Activated T-helper 1 cell treated with anti-CD3 and anti-CD28 coated beads, Interleukin-12 subunit alpha, Interleukin-12 subunit beta, Interleukin-2, Interleukin-4 antibody, amounts not matched to agents 30 ng/mL and 10 ng/mL and 1 ng/mL, durations not matched to agents 14 hours and 24 hours and 36 hours (primary cell): Measurements from ENCODE around the gene LCNL1. TPM values are rescaled to one million over a fixed set of nuclear protein-coding genes. Genes with fewer than 3 reads are reported as not detected.

Experiments
- DNase-seq: peaks from one replicate; pipeline ENCODE4 v3.0.0; 2021; ENCODE audit warnings: low spot score
- H3K27ac Mint-ChIP-seq: one replicate; pipeline ENCODE4 v1.8.0; 2021; ENCODE audit warnings: mild to moderate bottlenecking, mixed read lengths
- H3K27me3 Mint-ChIP-seq: one replicate; pipeline ENCODE4 v1.8.0; 2022; ENCODE audit warnings: mild to moderate bottlenecking, moderate library complexity, mixed read lengths; ENCODE audit not compliant: insufficient read depth
- H3K36me3 Mint-ChIP-seq: one replicate; pipeline ENCODE4 v1.8.0; 2021; ENCODE audit warnings: low read depth, mixed read lengths
- H3K4me1 Mint-ChIP-seq: one replicate; pipeline ENCODE4 v1.8.0; 2021; ENCODE audit warnings: low read depth, mixed read lengths
- H3K4me3 Mint-ChIP-seq: one replicate; pipeline ENCODE4 v1.8.0; 2021; ENCODE audit warnings: mild to moderate bottlenecking, moderate library complexity, mixed read lengths
- H3K9me3 Mint-ChIP-seq: one replicate; pipeline ENCODE4 v1.8.0; 2021; ENCODE audit warnings: mixed read lengths
- intact Hi-C: fragments of 100-400 bp; cut with micrococcal nuclease; formaldehyde crosslinking; loops from one replicate; pipeline ENCODE4 v1.15.1; 2024
- total RNA-seq: library from RNA; stranded (reverse); gene quantifications from 2 replicates; pipeline ENCODE4 v1.2.3, GENCODE V29; 2022

Gene LCNL1
- total RNA-seq, 1 donor from 2014 or later: not detected

DNA sequence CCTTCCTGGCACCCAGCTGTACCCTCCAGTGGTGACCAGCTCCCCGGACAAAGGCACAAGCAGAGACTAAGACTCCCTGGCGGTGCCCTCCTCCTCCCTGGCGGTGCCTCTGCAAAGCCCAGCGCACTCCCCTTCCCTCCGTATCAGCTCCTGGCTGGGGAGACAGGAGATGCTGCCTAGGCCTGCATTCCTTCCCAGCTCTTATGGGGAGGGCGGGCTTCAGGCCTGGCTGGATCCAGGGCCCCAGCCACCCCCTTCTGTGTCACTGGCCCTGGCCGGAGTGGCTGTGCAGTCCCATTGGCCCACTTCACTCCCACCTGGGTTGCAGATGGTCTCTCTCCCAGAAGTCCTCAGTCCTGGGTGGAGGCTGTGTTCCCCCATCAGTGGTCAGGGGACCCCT is 24.3 kb upstream of the LCNL1 start:
- Mint-ChIP-seq H3K4me3 (no peak overlapping the region), H3K4me1 (no peaks in the 10 kb centered on the region), H3K27ac (no peak overlapping the region), H3K27me3 (no peaks in the 10 kb centered on the region), H3K36me3 (no peaks in the 10 kb centered on the region), H3K9me3 (peaks cover 9% of the 10 kb centered on the region)
- intact Hi-C loops: no loop called here
- DNase-seq: no peak

DNA sequence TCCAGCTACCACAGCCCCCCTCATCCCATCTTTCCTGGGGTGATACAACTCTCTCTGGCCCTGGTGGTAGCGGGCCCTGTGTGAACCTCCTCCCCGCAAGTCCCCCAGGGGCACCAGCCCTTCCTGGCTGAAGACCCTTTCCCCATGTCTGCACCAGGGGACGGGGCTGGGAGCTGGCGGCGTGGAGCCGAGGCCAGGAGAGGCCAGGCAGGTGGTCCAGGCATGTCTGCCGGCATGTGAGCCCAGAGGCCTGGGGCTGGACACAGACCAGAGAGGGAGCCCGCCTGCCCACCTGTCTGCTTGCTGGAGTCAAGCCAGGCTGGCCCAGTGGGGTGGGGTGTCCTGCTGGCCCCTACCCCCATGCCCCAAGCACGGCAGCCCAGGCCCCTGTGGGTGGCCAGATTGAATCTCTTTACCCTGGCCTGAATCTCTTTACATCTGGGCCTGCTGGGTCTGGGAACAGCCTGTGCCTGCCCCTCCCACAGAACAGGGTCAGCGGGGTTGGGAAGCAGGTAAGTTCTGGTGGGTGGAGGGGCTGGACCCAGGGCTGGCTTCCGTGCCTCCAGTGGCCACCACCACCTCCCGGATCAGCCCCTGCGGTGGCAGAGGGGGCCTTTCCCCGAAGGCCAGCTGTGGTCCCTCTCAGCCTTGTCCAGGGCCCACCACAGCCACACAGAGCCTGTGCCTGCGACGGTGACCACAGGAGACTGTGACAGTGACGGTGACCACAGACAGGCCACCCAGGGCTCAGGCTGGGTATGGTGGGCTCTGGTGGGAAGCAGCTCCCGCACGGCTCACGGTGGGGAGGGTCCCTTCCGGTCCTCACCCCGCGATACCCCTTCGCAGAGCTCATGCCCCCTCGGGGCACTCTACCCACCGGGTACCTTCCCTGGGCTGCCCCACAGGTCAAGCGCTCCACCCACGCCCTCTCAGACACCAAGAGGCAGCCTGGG is 23.6 kb upstream of the LCNL1 start:
- H3K27ac Mint-ChIP-seq: no peak overlapping the region
- peaks cover 9% of the 10 kb centered on the region for H3K9me3 Mint-ChIP-seq
- DNase-seq: no peak
- no peaks in the 10 kb centered on the region for H3K36me3 Mint-ChIP-seq
- no peaks in the 10 kb centered on the region for H3K4me1 Mint-ChIP-seq
- no peaks in the 10 kb centered on the region for H3K27me3 Mint-ChIP-seq
- intact Hi-C loops: no loop called here
- no peak overlapping the region for H3K4me3 Mint-ChIP-seq

DNA sequence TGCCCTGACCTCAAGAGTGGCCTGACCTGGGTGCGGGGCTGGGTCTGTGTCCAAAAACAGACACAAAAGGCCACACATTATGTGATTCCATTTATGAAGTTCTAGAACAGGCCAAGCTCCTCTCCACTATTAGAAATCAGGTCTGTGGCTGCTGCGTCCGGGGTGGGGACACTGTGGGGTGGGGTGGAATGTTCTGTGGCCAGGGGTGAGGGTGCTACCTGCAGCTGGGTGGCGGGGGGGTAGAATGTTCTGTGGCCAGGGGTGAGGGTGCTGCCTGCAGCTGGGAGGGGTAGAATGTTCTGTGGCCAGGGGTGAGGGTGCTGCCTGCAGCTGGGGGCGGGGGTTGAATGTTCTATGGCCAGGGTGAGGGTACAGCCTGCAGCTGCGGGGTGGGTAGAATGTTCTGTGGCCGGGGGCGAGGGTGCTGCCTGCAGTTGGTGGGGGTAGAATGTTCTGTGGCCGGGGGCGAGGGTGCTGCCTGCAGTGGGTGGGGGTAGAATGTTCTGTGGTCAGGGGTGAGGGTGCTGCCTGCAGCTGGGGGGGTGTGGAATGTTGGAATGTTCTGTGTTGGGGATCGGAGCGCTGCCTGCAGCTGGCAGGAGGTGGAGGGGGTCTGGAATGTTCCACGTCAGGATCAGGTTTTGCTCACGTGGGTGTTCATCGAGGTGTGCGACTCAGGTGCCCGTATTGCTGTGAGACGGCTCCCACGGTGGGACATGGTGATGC is 22.4 kb upstream of the LCNL1 start:
- no peak overlapping the region for H3K4me3 Mint-ChIP-seq
- intact Hi-C loops: no loop called here

DNA sequence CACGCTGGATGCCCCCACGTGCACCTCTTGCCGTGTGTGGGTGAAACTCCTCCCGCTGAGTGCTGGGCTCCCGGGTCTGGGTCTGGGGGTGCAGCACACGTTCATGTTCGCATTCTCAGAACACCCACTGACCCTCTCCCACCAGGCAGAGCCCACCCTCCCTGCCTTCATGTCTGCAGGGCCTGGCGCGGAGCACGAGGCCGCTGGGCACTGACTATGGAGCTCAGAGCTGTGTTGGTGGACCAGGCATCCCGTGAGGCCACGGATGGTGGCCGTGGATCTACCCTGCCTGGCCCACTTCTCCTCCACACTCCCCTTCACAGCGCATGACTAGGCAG is 21.9 kb upstream of the LCNL1 start:
- H3K4me3 Mint-ChIP-seq: no peak overlapping the region
- no peaks in the 10 kb centered on the region for H3K27me3 Mint-ChIP-seq
- H3K27ac Mint-ChIP-seq: no peak overlapping the region
- peaks cover 9% of the 10 kb centered on the region for H3K9me3 Mint-ChIP-seq
- no peaks in the 10 kb centered on the region for H3K36me3 Mint-ChIP-seq
- intact Hi-C loops: no loop called here
- H3K4me1 Mint-ChIP-seq: peaks cover 9% of the 10 kb centered on the region
- DNase-seq: no peak

More for the DNA sequence above, 22.4 kb upstream of the LCNL1 start:
- H3K27me3 Mint-ChIP-seq: no peaks in the 10 kb centered on the region
- H3K27ac Mint-ChIP-seq: no peak overlapping the region
- peaks cover 4% of the 10 kb centered on the region for H3K4me1 Mint-ChIP-seq
- DNase-seq: no peak
- H3K9me3 Mint-ChIP-seq: peaks cover 9% of the 10 kb centered on the region
- no peaks in the 10 kb centered on the region for H3K36me3 Mint-ChIP-seq

DNA sequence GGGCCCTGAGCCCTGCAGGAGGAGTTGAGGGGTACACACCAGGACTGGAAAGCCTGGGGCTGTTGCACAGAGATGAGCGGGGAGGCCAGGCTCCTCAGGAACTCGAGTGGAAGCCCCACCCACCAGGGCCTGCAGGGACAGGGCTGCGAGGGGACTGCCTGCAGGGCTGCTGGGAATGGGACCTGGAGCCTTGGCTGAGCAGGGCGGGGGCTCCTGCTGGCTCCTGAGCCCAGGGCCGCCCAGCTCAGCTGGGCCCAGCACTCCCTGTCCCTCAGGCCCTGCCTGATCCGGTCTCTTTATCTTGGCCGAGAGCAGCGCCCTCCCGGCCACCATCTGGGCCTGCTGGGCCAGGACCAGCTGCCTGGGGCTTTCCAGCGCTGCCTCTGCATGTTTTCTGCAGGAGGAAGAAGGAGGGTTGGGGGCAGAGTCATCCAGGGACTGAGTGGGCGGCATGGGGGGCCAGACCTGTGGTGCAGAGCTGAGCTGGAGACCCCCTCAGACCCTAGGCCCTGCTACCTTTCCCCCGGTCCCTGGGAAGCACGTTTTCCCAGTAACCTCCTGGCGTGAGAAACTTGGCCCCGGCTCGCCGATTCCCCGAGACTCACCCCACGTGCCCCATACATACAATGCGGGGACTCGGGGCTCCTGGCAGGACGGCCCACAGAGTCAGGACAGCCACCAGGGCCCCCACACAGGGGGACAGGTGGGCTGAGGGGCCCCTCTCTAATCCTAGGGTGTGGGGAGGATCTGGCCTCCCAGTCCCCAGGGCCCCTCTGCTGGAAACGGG is 21.3 kb upstream of the LCNL1 start:
- peaks cover 5% of the 10 kb centered on the region for H3K9me3 Mint-ChIP-seq
- H3K4me3 Mint-ChIP-seq: no peak overlapping the region
- H3K27ac Mint-ChIP-seq: no peak overlapping the region
- DNase-seq: no peak
- no peaks in the 10 kb centered on the region for H3K36me3 Mint-ChIP-seq
- intact Hi-C loops: no loop called here
- H3K4me1 Mint-ChIP-seq: peaks cover 14% of the 10 kb centered on the region
- no peaks in the 10 kb centered on the region for H3K27me3 Mint-ChIP-seq

DNA sequence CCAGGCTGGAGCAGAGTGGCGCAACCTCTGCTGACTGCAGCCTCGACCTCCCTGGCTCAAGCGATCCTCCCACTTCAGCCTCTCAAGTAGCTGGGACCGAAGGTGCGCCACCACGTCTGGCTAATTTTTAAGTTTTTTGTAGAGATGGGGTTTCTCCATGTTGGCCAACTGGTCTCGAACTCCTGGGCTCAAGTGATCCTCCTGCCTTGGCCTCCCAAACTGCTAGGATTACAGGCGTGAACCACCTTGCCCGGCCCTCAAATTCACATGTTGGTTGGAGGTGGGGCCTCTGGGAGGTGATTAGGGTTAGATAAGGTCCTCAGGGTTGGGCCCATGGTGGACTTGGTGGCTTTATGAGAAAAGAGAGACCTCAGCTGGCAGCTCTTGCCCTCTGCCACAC is 20.6 kb upstream of the LCNL1 start:
- Mint-ChIP-seq H3K9me3 (no peaks in the 10 kb centered on the region), H3K27me3 (peaks cover 3% of the 10 kb centered on the region), H3K4me3 (no peak overlapping the region), H3K4me1 (peaks cover 15% of the 10 kb centered on the region), H3K36me3 (no peaks in the 10 kb centered on the region), H3K27ac (no peak overlapping the region)
- intact Hi-C loops: no loop called here
- DNase-seq: no peak

DNA sequence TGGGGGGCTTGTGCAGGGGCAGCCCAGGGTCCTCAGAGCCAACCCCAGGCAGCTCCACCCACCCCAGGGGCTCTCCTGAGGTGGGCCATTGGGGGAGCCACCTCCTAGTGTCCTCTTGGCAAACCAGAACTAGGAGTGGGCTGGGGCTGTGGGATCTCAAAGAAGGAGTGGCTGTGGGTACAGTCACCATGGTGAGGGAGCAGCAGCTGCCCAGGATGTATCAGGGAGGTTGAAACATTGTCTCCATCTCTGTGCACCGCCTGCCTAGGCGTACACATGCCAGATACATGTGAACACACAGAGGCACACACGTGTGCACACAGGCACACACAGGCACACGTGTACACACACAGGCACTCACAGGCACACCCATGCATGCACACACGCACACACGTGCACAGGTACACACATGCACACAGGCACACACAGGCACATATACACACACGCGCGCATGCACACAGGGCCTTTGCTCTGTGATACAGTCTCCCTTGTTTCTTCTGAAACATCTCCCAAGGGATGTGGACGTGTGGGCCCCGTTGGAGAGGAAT is 20.0 kb upstream of the LCNL1 start:
- peaks cover 5% of the 10 kb centered on the region for H3K27me3 Mint-ChIP-seq
- intact Hi-C loops: no loop called here
- H3K36me3 Mint-ChIP-seq: no peaks in the 10 kb centered on the region
- H3K4me3 Mint-ChIP-seq: no peak overlapping the region
- H3K9me3 Mint-ChIP-seq: no peaks in the 10 kb centered on the region
- DNase-seq: no peak
- H3K4me1 Mint-ChIP-seq: peaks cover 15% of the 10 kb centered on the region
- H3K27ac Mint-ChIP-seq: no peak overlapping the region

DNA sequence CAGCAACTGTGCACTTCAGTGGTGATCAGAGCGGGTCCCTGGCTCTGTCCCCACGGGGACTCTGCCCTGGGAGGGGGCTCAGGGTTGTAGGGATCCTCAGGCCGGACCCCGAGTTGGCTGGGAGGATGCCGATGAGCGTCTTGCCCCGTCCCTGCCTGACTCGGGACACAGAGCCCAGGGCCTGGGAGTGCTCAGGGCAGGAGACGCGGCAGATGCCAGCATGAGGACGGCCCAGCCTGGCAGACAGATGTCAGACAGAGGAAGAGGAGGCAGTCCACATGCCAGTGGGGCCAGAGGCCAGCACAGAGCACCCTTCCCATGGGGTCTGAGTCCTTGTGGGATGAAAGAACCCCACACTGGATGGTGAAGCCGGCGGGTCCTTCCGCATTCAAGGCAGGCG is 19.5 kb upstream of the LCNL1 start:
- Mint-ChIP-seq H3K27ac (no peak overlapping the region), H3K36me3 (no peaks in the 10 kb centered on the region), H3K4me1 (peaks cover 15% of the 10 kb centered on the region), H3K9me3 (no peaks in the 10 kb centered on the region), H3K4me3 (no peak overlapping the region), H3K27me3 (peaks cover 5% of the 10 kb centered on the region)
- DNase-seq: no peak
- intact Hi-C loops: no loop called here

DNA sequence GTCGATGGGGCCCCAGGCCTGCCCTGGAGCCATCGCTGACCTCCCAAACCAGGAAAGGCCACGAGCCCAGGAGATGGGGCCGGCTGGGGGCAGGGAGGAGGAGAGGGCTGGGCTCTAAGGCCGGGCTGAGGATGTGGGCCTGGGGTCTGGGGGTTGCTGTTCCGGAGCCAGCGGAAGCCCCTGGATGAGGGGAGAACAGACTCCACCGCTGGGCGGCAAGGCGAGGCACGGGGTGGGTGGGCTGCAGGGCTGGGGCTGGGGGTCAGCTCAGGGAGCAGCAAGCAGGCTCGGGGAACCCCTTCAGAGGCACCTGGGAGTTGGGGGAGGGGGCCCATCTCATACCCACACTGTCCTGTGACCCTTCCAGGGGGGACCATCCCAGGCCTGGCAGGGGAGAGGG is 19.0 kb upstream of the LCNL1 start:
- DNase-seq: no peak
- Mint-ChIP-seq H3K36me3 (no peaks in the 10 kb centered on the region), H3K9me3 (no peaks in the 10 kb centered on the region), H3K4me1 (peaks cover 15% of the 10 kb centered on the region), H3K27ac (no peak overlapping the region), H3K4me3 (no peak overlapping the region), H3K27me3 (peaks cover 5% of the 10 kb centered on the region)
- intact Hi-C loops: no loop called here

DNA sequence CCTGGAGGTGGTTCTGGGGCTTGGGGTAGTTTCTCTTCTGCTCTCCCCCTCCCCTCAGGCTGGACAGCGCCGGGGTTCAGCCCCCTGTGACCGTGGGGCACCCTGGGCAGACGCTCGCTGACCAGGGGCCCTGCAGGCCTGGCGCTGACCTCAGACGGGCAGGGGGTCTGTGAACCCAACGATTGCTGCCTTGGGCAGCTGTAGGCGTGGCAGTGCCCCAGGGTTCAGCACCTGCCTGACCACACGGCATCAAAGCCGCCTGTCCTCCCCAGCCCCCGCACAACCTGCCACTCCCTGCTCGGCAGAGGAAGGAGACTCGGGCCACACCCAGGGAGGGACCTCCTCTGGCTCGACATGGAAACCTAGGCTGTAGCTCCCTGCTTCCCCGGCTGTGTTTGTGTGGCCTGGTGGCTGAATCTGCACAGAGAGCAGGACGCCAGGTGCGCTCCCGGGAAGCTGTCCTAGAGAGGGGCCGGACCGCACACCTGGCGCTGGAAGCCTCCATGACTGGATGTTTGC is 18.6 kb upstream of the LCNL1 start:
- peaks cover 15% of the 10 kb centered on the region for H3K4me1 Mint-ChIP-seq
- no peak overlapping the region for H3K27ac Mint-ChIP-seq
- no peak for DNase-seq
- H3K4me3 Mint-ChIP-seq: no peak overlapping the region
- intact Hi-C loops: no loop called here
- no peaks in the 10 kb centered on the region for H3K9me3 Mint-ChIP-seq
- no peaks in the 10 kb centered on the region for H3K36me3 Mint-ChIP-seq
- peaks cover 5% of the 10 kb centered on the region for H3K27me3 Mint-ChIP-seq

DNA sequence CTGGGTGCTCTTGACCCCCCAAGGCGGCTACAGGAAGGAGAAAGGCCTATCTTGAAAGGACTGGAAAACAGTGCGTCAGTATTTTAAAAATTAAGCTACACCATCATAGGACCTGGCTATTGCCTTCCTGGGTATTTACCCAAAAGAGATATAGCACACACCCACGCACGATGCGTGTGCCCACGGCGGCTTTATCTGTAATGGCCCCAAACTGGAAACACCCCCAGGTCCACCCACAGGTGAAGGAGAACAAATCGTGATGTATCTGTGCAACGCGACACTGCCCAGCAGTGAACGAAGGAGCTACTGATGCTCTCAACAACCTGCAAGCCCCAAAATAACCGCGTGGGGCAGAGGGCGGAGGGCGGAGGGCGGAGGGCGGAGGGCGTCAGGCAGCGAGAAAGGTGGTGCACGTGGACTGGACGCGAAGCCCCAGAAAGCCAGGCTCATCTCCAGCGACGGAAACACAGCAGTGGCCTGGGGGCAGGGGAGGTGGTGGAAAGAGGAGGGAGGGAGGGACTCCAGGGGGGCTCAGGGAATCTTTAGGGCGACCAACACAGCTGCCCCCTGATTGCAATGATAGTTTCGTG is 17.9 kb upstream of the LCNL1 start:
- Mint-ChIP-seq H3K9me3 (no peaks in the 10 kb centered on the region), H3K36me3 (no peaks in the 10 kb centered on the region), H3K4me1 (peaks cover 15% of the 10 kb centered on the region), H3K27me3 (peaks cover 5% of the 10 kb centered on the region), H3K27ac (no peak overlapping the region), H3K4me3 (no peak overlapping the region)
- DNase-seq: no peak
- intact Hi-C loops: no loop called here

DNA sequence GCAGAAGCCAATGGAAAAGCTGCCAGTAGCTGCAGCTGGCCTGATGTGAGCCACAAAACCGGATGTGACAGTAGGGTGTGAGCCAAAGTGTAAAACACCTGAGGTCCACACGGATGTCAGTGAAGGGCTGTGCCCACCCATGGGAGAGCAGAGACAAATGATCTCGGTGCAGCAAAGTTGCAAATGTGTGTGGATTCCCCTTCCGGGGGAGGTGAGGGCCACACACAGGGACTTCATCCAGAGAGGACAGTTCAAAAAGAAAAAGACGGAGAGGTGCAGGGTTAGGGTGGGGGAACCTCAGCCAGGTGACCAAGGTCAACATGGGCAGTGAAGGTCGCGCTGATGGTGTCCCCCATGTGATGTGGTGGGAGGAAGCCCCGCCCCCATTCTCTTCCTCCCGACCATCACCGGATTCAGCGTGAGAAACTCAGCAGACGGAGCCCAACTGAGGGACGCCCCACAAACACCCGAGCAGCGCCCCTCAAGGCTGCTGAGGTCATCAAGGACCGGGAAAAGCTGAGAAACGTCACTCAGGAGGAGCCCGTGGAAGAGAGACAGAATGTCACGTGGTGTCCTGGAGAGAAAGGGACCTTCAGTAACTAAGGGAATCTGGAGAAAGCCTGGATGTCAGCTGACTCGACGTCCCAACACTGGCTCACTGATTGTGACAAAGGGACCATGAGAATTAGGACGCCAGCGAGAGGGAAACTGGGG is 16.9 kb upstream of the LCNL1 start:
- peak overlapping the region; percentile 48 for H3K4me3 Mint-ChIP-seq
- no peaks in the 10 kb centered on the region for H3K9me3 Mint-ChIP-seq
- peaks cover 5% of the 10 kb centered on the region for H3K27me3 Mint-ChIP-seq
- no peaks in the 10 kb centered on the region for H3K36me3 Mint-ChIP-seq
- DNase-seq: no peak
- H3K4me1 Mint-ChIP-seq: peaks cover 15% of the 10 kb centered on the region
- intact Hi-C loops: no loop called here
- peak overlapping the region; percentile 69 for H3K27ac Mint-ChIP-seq
